Measurements from ENCODE around the gene HSPB9.

DNA sequence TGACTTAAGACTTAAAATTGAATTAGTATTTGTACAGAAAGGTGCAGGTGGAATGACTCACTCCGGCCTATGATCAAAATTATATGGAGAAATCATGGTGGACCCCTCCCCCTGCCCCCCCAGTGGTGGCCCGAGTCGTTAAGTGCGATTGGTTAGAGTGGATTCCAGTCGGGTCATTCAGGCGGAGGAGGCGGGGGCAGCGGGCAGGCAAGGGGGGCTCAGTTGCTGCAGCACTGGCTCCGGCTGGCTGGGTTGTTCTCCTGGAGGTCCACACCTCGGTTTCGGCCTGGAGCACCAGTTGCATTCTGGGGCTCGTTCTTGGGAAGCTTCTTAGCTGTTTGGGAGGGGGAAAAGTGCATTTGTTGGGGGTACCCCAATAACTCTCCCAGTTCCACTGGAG, 3.0 kb downstream of the HSPB9 start:
- TF ChIP-seq, protein P1, sequence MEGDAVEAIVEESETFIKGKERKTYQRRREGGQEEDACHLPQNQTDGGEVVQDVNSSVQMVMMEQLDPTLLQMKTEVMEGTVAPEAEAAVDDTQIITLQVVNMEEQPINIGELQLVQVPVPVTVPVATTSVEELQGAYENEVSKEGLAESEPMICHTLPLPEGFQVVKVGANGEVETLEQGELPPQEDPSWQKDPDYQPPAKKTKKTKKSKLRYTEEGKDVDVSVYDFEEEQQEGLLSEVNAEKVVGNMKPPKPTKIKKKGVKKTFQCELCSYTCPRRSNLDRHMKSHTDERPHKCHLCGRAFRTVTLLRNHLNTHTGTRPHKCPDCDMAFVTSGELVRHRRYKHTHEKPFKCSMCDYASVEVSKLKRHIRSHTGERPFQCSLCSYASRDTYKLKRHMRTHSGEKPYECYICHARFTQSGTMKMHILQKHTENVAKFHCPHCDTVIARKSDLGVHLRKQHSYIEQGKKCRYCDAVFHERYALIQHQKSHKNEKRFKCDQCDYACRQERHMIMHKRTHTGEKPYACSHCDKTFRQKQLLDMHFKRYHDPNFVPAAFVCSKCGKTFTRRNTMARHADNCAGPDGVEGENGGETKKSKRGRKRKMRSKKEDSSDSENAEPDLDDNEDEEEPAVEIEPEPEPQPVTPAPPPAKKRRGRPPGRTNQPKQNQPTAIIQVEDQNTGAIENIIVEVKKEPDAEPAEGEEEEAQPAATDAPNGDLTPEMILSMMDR (conservative IDR thresholded peaks at IDR 0.05; ENCODE audit: low read depth, low read length): no peak
- TF ChIP-seq EZH2 (IDR thresholded peaks at IDR 0.05; ENCODE audit: borderline replicate concordance, low read depth, low read length, poor library complexity, severe bottlenecking): no peak
